GM12872 (cell line): ENCODE measurements around the gene RRAGD.

ENCODE experiments used
- CTCF ChIP-seq: IDR thresholded peaks from 3 replicates; pipeline ENCODE4 v1.5.1; 2011; ENCODE audit warnings: low read depth, mild to moderate bottlenecking, low read length, moderate library complexity; ENCODE audit not compliant: insufficient read depth

RRAGD gene

GRCh38 chr6:89400912-89401399 lies 11.1 kb downstream of the RRAGD start:
- TF ChIP-seq CTCF: no peak

- TF ChIP-seq CTCF: no peak
These were observed 12.0 kb downstream of the RRAGD start for GRCh38 chr6:89400050-89400449.

- no peak for TF ChIP-seq CTCF
These were observed 13.1 kb downstream of the RRAGD start for GRCh38 chr6:89398762-89399525.

- TF ChIP-seq CTCF: no peak
These were observed 18.4 kb downstream of the RRAGD start for GRCh38 chr6:89393659-89394058.

GRCh38 chr6:89392823-89393222 lies 19.2 kb downstream of the RRAGD start:
- TF ChIP-seq CTCF: no peak

- no peak for TF ChIP-seq CTCF
These were observed 23.2 kb downstream of the RRAGD start for GRCh38 chr6:89388846-89389245.

- TF ChIP-seq CTCF: no peak
These were observed 24.4 kb downstream of the RRAGD start for GRCh38 chr6:89387516-89388201.
